Stimulated activated naive B cell treated with anti-CD40 and anti-IgM and Interleukin-4, amounts not matched to agents 10 μg/mL and 1 μg/mL and 100 μg/mL, for 72 hours (primary cell): ENCODE measurements around the gene DUSP16.
"Not testable (repeated sequence)": the region's sequence is repeated elsewhere in the genome, so short reads cannot be mapped to it uniquely, and the experiment has no call there.

Experiments
- ATAC-seq, 2 donors: fragments of 150-1000 bp; cut with Tn5 transposase; replicated peaks; 2 replicates each; pipeline ENCODE4 v1.10.0; 2021; ENCODE audit warnings: moderate library complexity in 1 of 2
- DNase-seq: peaks from one replicate; pipeline ENCODE4 v3.0.0; 2021
- H3K27ac Mint-ChIP-seq: one replicate; pipeline ENCODE4 v1.8.0; 2022; ENCODE audit warnings: mild to moderate bottlenecking, mixed read lengths
- H3K27me3 Mint-ChIP-seq, 2 donors: one replicate each; pipeline ENCODE4 v1.8.0; 2022; ENCODE audit warnings: mixed read lengths in 2 of 2
- H3K36me3 Mint-ChIP-seq, 2 donors: one replicate each; pipeline ENCODE4 v1.8.0; 2022; ENCODE audit warnings: mixed read lengths in 2 of 2, mild to moderate bottlenecking in 1 of 2
- H3K4me1 Mint-ChIP-seq, 2 donors: one replicate each; pipeline ENCODE4 v1.8.0; 2022; ENCODE audit warnings: mixed read lengths in 2 of 2, mild to moderate bottlenecking in 1 of 2
- H3K4me3 Mint-ChIP-seq, 2 donors: one replicate each; pipeline ENCODE4 v1.8.0; 2022; ENCODE audit warnings: mild to moderate bottlenecking in 2 of 2, mixed read lengths in 2 of 2, moderate library complexity in 1 of 2
- H3K9me3 Mint-ChIP-seq, 2 donors: one replicate each; pipeline ENCODE4 v1.8.0; 2022; ENCODE audit warnings: mixed read lengths in 2 of 2, mild to moderate bottlenecking in 1 of 2

The DUSP16 gene

DNA sequence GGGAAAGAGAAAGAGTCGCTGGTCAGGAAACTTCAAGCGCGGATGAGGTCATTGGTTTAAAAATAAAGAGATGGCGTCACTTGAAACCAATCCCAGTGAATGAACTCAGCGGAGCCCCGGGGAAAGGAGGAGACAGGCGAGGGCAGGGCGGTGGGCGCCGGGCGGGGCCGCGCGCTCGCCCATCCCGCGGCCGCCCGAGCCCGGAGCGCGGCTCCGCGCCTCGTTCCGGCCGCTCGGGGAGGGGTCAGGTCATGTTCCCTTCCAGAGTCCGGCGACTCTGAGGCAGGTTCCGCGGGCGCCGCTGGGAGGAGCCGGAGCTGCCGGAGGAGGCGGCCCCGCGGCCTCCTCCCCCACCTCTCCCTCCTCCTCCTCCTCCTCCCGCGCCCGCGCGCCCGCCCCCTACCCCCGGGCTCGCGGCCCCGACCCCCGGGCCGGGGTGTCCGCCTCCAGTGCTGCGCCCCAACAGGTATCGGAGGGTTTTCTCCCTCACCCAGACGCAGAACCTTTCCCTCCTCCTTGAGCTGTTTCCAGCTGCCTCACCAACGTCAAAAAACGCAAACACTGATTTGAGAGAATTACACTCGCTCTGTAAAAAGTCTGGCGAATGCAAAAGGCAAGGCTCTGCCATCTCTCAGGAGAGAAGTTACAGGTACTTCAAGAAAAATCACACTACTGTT lies at the start of gene DUSP16:
Gene DUSP16 (minus strand): TSS at position 279 of the 677 bp plus-strand sequence. CDS start 41,765 bp downstream, outside the sequence.
- Mint-ChIP-seq H3K9me3 (peaks cover 2 to 4% of the 10 kb centered on the region in 2 donors), H3K4me1 (peaks cover 3 to 14% of the 10 kb centered on the region in 2 donors), H3K4me3 (peak within 1 kb of the TSS; percentile 82 to 84), H3K36me3 (no peaks in the 10 kb centered on the region), H3K27me3 (peaks cover 0 to 4% of the 10 kb centered on the region in 2 donors), H3K27ac (peak within 1 kb of the TSS; percentile 89)
- ATAC-seq (peak; percentile 69 to 73), DNase-seq (peak; percentile 66)

DNA sequence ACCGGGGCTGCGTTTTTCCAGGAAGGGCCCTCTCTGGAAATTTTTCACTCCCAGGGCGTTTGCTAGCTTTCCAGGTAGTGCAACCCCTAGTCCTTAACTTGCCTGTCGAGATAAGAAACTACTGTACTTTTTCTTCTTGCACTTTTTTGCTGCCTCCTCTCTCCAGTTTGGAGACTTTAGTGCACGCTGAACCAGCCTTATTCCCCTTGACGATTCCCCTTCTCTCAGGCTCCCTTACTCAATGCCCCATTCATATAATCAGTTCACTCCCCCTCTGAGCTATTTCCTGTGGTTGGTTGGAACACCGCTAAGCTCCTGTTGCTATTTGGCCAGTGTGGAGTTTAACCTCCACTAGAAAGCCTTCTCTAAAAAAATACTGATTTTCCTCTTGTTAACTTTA lies 49.7 kb upstream of the DUSP16 start:
- ATAC-seq (peak in 1 of 2 donors; percentile 4), DNase-seq (no peak)
- Mint-ChIP-seq H3K27ac (peak overlapping the region; percentile 98), H3K36me3 (peaks cover 1 to 15% of the 10 kb centered on the region in 2 donors), H3K9me3 (no peaks in the 10 kb centered on the region), H3K4me1 (peaks cover 19 to 37% of the 10 kb centered on the region in 2 donors), H3K4me3 (peak overlapping the region; percentile 84 to 99), H3K27me3 (no peaks in the 10 kb centered on the region)

GRCh38 chr12:12611512-12612306 lies 49.0 kb upstream of the DUSP16 start, which contains the start of gene CREBL2:
TSS of gene CREBL2 (plus strand) at chr12:12611876. CDS start at chr12:12612173, 297 bp downstream.
- Mint-ChIP-seq H3K36me3 (peaks cover 1 to 10% of the 10 kb centered on the region in 2 donors), H3K4me1 (peaks cover 22 to 41% of the 10 kb centered on the region in 2 donors), H3K4me3 (peak within 1 kb of the TSS; percentile 84 to 99), H3K27ac (peak within 1 kb of the TSS; percentile 98), H3K27me3 (no peaks in the 10 kb centered on the region), H3K9me3 (no peaks in the 10 kb centered on the region)
- ATAC-seq (peak; percentile 89 to 92), DNase-seq (peak; percentile 84)

DNA sequence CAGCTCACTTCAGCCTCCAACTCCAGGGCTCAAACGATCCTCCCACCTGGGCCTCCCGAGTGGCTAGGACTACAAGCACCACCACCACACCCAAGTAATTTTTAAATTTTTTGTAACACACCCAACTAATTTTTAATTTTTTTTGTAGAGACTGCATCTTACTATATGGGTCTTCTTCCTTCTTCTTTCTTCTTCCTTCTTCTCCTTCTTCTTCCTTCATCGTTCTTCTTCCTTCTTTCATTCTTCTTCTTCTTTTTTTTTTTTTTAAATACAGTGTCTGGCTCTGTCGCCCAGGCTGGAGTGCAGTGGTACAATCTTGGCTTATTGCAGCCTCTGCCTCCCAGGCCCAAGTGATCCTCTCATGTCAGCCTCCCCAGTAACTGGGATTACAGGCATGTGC lies 48.0 kb upstream of the DUSP16 start:
- H3K9me3 Mint-ChIP-seq, result no peaks in the 10 kb centered on the region
- no peak for ATAC-seq
- H3K36me3 Mint-ChIP-seq, result peaks cover 1 to 7% of the 10 kb centered on the region in 2 donors
- H3K27me3 Mint-ChIP-seq, result no peaks in the 10 kb centered on the region
- H3K27ac Mint-ChIP-seq, result peak overlapping the region; percentile 98
- peak overlapping the region; percentile 84 to 99 for H3K4me3 Mint-ChIP-seq
- H3K4me1 Mint-ChIP-seq, result peaks cover 17 to 46% of the 10 kb centered on the region in 2 donors
- no peak for DNase-seq

GRCh38 chr12:12609692-12610091 lies 47.0 kb upstream of the DUSP16 start:
- H3K9me3 Mint-ChIP-seq, result no peaks in the 10 kb centered on the region
- H3K27ac Mint-ChIP-seq, result no peak overlapping the region
- ATAC-seq (no peak), DNase-seq (no peak)
- no peaks in the 10 kb centered on the region for H3K27me3 Mint-ChIP-seq
- no peak overlapping the region for H3K4me3 Mint-ChIP-seq
- H3K4me1 Mint-ChIP-seq, result peaks cover 17 to 44% of the 10 kb centered on the region in 2 donors
- peaks cover 1 to 7% of the 10 kb centered on the region in 2 donors for H3K36me3 Mint-ChIP-seq

DNA sequence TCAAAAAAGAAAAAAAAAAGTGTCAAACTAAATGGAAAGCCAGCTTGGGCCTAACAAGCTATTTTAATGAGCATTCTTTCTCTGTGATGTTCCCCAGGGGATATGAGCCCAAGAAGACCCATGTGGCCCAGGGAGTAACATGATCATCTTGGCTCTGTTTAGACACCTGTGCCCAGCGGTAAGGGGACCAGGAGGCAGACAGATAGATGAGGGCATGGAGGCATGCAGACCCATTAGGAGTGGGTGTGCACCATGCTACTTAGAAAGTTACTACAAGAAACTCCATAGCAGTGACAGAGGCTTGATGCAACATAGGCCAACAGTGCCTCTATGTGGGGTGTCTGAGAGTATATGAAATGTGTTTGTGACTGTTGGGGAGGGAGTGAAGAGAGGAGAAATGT lies 45.9 kb upstream of the DUSP16 start:
- Mint-ChIP-seq H3K36me3 (peaks cover 1 to 5% of the 10 kb centered on the region in 2 donors), H3K4me3 (no peak overlapping the region), H3K27me3 (no peaks in the 10 kb centered on the region), H3K27ac (no peak overlapping the region), H3K9me3 (no peaks in the 10 kb centered on the region), H3K4me1 (peaks cover 15 to 36% of the 10 kb centered on the region in 2 donors)
- ATAC-seq, result no peak
- no peak for DNase-seq

- Mint-ChIP-seq H3K36me3 (peaks cover 0 to 1% of the 10 kb centered on the region in 2 donors), H3K9me3 (no peaks in the 10 kb centered on the region), H3K27ac (no peak overlapping the region), H3K4me3 (peak overlapping the region in 1 of 2 donors; percentile 48), H3K27me3 (no peaks in the 10 kb centered on the region), H3K4me1 (peaks cover 6 to 27% of the 10 kb centered on the region in 2 donors)
- peak; percentile 41 to 51 for ATAC-seq
- no peak for DNase-seq
These were observed 44.3 kb upstream of the DUSP16 start for GRCh38 chr12:12606781-12607589.

- ATAC-seq (no peak), DNase-seq (no peak)
- no peaks in the 10 kb centered on the region for H3K9me3 Mint-ChIP-seq
- no peak overlapping the region for H3K4me3 Mint-ChIP-seq
- peaks cover 6 to 17% of the 10 kb centered on the region in 2 donors for H3K27me3 Mint-ChIP-seq
- no peaks in the 10 kb centered on the region for H3K36me3 Mint-ChIP-seq
- H3K4me1 Mint-ChIP-seq, result peaks cover 6 to 19% of the 10 kb centered on the region in 2 donors
- no peak overlapping the region for H3K27ac Mint-ChIP-seq
These were observed 42.1 kb upstream of the DUSP16 start for GRCh38 chr12:12604740-12605139.

DNA sequence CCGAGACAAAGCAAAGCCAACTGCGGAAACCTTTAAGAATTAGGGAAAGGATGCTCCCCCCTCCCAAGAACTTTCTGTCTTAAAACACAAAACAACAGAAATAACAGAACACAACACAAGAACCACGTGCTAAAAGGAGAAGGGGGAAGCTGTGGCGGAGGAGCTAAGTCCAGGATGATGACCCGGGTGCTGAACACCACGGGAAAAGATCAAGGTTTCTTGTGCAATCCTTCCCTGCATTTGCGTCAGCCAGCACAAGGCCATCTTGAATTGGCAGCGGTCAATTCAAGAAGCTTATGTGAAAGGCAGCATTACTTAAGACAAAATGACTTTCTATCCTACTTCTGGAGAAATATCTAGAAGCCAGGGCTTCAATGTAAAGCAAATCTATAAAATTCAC lies 38.0 kb upstream of the DUSP16 start:
- no peak overlapping the region for H3K4me3 Mint-ChIP-seq
- peaks cover 9 to 17% of the 10 kb centered on the region in 2 donors for H3K27me3 Mint-ChIP-seq
- H3K9me3 Mint-ChIP-seq, result peaks cover 3% of the 10 kb centered on the region in 2 donors
- DNase-seq, result no peak
- H3K4me1 Mint-ChIP-seq, result peaks cover 0 to under 1% of the 10 kb centered on the region in 2 donors
- no peaks in the 10 kb centered on the region for H3K36me3 Mint-ChIP-seq
- ATAC-seq, result no peak
- H3K27ac Mint-ChIP-seq, result no peak overlapping the region

DNA sequence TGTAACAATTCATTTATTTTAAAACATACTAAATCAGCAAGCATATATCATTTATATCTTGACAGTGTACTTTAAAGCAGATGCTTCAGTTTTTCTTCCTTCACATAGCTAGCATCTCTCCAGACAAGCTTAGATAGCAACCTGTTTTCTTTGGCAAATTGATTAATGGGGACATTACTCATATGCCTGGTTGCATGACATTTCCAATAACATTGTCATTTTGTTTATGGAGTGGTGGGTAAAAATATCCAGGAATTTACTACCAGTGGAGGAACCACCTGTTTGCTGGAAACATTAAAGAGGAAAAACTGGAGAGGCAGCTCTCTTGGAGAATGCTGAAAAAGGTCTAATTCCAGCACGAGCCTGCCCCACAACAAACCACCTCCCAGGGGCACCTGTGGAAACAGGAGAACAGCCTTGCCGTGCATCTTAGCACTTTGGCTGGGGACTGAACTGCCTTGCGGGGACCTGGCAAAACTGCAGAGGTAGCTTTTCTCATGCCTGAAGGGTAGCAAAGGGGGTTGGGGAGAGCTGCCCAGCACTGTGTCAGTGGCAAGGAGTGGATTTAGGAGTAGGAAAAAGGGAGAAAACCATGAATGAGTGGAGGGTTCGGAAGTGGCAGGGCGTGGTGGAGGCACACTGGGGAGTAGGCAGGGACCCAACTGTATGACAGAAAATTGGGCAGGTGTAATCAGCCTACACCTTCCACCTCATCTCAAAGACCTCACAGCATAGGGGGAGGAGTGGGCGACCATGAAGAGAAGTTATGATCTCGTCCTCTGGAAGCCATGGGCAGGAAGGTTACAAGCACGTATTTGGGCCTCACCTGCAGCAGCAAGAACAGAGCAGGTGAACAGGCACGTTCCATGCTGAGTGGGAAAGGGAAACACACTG lies 37.3 kb upstream of the DUSP16 start:
- H3K27me3 Mint-ChIP-seq, result peaks cover 10 to 18% of the 10 kb centered on the region in 2 donors
- no peaks in the 10 kb centered on the region for H3K4me1 Mint-ChIP-seq
- H3K27ac Mint-ChIP-seq, result no peak overlapping the region
- DNase-seq, result no peak
- peaks cover 3 to 4% of the 10 kb centered on the region in 2 donors for H3K9me3 Mint-ChIP-seq
- H3K4me3 Mint-ChIP-seq, result no peak overlapping the region
- H3K36me3 Mint-ChIP-seq, result no peaks in the 10 kb centered on the region
- ATAC-seq, result no peak

- DNase-seq, result no peak
- H3K9me3 Mint-ChIP-seq, result peaks cover 3 to 4% of the 10 kb centered on the region in 2 donors
These were observed 36.2 kb upstream of the DUSP16 start for GRCh38 chr12:12598864-12599263.

DNA sequence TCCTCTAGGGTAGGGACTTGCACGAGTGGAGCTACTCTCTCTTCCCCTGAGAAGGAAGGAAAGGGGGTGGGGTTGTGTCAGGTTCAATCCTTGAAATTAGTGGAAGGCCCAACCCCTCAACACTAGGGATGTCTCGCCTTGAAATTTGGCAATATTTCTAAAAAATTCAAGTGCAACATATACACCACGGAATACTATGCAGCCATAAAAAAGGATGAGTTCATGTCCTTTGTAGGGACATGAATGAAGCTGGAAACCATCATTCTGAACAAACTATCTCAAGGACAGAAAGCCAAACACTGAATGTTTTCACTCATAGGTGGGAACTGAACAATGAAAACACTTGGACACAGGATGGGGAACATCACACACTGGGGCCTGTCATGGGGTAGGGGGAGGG lies 33.9 kb upstream of the DUSP16 start:
- not testable (repeated sequence) for DNase-seq, H3K27ac Mint-ChIP-seq, ATAC-seq, H3K4me3 Mint-ChIP-seq, H3K4me1 Mint-ChIP-seq, H3K36me3 Mint-ChIP-seq, H3K9me3 Mint-ChIP-seq
- peaks cover 15 to 19% of the 10 kb centered on the region in 2 donors for H3K27me3 Mint-ChIP-seq

More at GRCh38 chr12:12598864-12599263, 36.2 kb upstream of the DUSP16 start:
- Mint-ChIP-seq H3K27me3 (peaks cover 10 to 22% of the 10 kb centered on the region in 2 donors), H3K4me3 (no peak overlapping the region), H3K4me1 (no peaks in the 10 kb centered on the region), H3K27ac (no peak overlapping the region), H3K36me3 (no peaks in the 10 kb centered on the region)
- ATAC-seq, result no peak

- ATAC-seq, H3K4me3 Mint-ChIP-seq, DNase-seq, H3K9me3 Mint-ChIP-seq, H3K4me1 Mint-ChIP-seq, H3K27ac Mint-ChIP-seq, H3K36me3 Mint-ChIP-seq: not testable (repeated sequence)
- H3K27me3 Mint-ChIP-seq, result peaks cover 15 to 17% of the 10 kb centered on the region in 2 donors
These were observed 33.3 kb upstream of the DUSP16 start for GRCh38 chr12:12595929-12596328.
